H1 (cell line): ENCODE data around the gene CDC42SE2. TPM values are rescaled to one million over a fixed set of nuclear protein-coding genes. Genes with fewer than 3 reads are reported as not detected.

ENCODE experiments used
- E2F6 ChIP-seq: IDR thresholded peaks from 2 replicates; pipeline ENCODE4 v1.6.1; 2012; ENCODE audit warnings: inconsistent platforms
- KDM4A ChIP-seq: IDR thresholded peaks from one replicate; pipeline ENCODE4 v1.7.1; 2012; ENCODE audit warnings: low read depth, mild to moderate bottlenecking, moderate library complexity, low read length, inconsistent platforms; ENCODE audit not compliant: severe bottlenecking
- MAX ChIP-seq: IDR thresholded peaks from 2 replicates; pipeline ENCODE4 v1.6.1; 2012; ENCODE audit warnings: inconsistent platforms
- NANOG ChIP-seq: IDR thresholded peaks from 2 replicates; pipeline ENCODE4 v1.6.1; 2011; ENCODE audit warnings: low read length, low read depth, mild to moderate bottlenecking, inconsistent platforms; ENCODE audit not compliant: insufficient read depth, poor library complexity, severe bottlenecking
- RXRA ChIP-seq: IDR thresholded peaks from 2 replicates; pipeline ENCODE4 v1.6.1; 2011; ENCODE audit warnings: low read depth, mild to moderate bottlenecking, low read length, moderate library complexity; ENCODE audit not compliant: insufficient read depth
- SP2 ChIP-seq: IDR thresholded peaks from 2 replicates; pipeline ENCODE4 v1.6.1; 2012; ENCODE audit warnings: mild to moderate bottlenecking, low read length, inconsistent platforms
- USF2 ChIP-seq: IDR thresholded peaks from 2 replicates; pipeline ENCODE4 v1.6.1; 2011; ENCODE audit warnings: low read length, improper control_type of control experiment
- polyA plus RNA-seq, 7 experiments: library from polyadenylated mRNA; depleted of rRNA in 3 of 7; stranded (reverse) in 5 of 7; unstranded in 2 of 7; fragments of >200 nt in 5 of 7; fragments of 200-250 nt in 2 of 7; gene quantifications; 1 replicate in 5 of 7; 2 replicates in 1 of 7; 4 replicates in 1 of 7; pipeline versions ENCODE4 v1.2.1 to v1.2.3, GENCODE V29; 2011 to 2013; ENCODE audit warnings: missing spikeins in 2 of 7, mixed read lengths in 2 of 7
- total RNA-seq: library from RNA; stranded (reverse); fragmentation: NEBNext Ultra II Directional; extraction: Animal tissue kit (Norgen Biotek cat#: 25700); gene quantifications from 2 replicates; pipeline ENCODE4 v1.2.1, GENCODE V29; 2021

Gene CDC42SE2
- total and polyA plus RNA-seq, 2 of the 8 experiments (the other 6 are each of a cell fraction or from before 2014, with no cell fraction given): 16.7 to 30.8 TPM

GRCh38 chr5:131214609-131215227, 49.1 kb upstream of the CDC42SE2 start (continued):
- TF ChIP-seq E2F6 (no peak), SP2 (no peak), MAX (no peak), NANOG (no peak), USF2 (no peak), KDM4A (no peak), RXRA (no peak)
